ENCODE measurements around the gene C16orf82. TPM values are rescaled to one million over a fixed set of nuclear protein-coding genes. Genes with fewer than 3 reads are reported as not detected.

C16orf82 gene
- polyA plus RNA-seq, 1 of the 3 experiments (the other 2 are of a cell fraction): not detected

- Histone ChIP-seq H3K4me2 (no peak overlapping the region), H3K9ac (no peak overlapping the region), H3K27ac (ENCODE audit: low read depth in 2 of 2, low read length in 1 of 2) (no peak overlapping the region), H3K27me3 (ENCODE audit: insufficient read depth) (no peaks in the 10 kb centered on the region; the same call in 1 of the 2 replicates), H3K9me2 (no peaks in the 10 kb centered on the region), H3K4me3 (ENCODE audit: low read depth in 2 of 2, low read length in 1 of 2) (no peak overlapping the region), H4K20me1 (ENCODE audit: insufficient read depth) (no peaks in the 10 kb centered on the region), H3K9me3 (no peaks in the 10 kb centered on the region), H2AFZ (ENCODE audit: low read depth) (no peak overlapping the region), H3K79me2 (ENCODE audit: insufficient read depth) (no peaks in the 10 kb centered on the region), H3K36me3 (replicated peaks in 1 of 2; ENCODE audit: control insufficient read depth in 1 of 2, insufficient read depth in 2 of 2, low read length in 1 of 2) (no peaks in the 10 kb centered on the region), H3K4me1 (ENCODE audit: control insufficient read depth in 1 of 2, insufficient read depth in 2 of 2, low read depth in 1 of 2, low read length in 1 of 2) (peaks cover 0 to 7% of the 10 kb centered on the region in 2 experiments; a peak in 1 of 4 replicates), H3F3A (replicated peaks; ENCODE audit: insufficient read depth) (no peaks in the 10 kb centered on the region)
- no peak for TF ChIP-seq GABPA (IDR thresholded peaks at IDR 0.05; ENCODE audit: low read depth)
- TF ChIP-seq YY1 (IDR thresholded peaks at IDR 0.05; ENCODE audit: low read depth): no peak
- ChIA-PET CTCF (no interaction called here), POLR2A (no interaction called here)
- DNase-seq: no peak
- 68% methylated on average over 12 of the region's 13 CpGs for WGBS (ENCODE audit: low lambda C conversion rate)
These were observed 41.5 kb downstream of the C16orf82 start for GRCh38 chr16:27108051-27108770.

- Histone ChIP-seq H3K9me3 (no peaks in the 10 kb centered on the region), H3K79me2 (ENCODE audit: insufficient read depth) (no peaks in the 10 kb centered on the region), H3K4me3 (ENCODE audit: low read depth in 2 of 2, low read length in 1 of 2) (peak overlapping the region; percentile 37 to 60; a peak in 3 of 4 replicates), H3K4me2 (peak overlapping the region; percentile 72), H3K27me3 (ENCODE audit: insufficient read depth) (no peaks in the 10 kb centered on the region; the same call in 1 of the 2 replicates), H3K9me2 (no peaks in the 10 kb centered on the region), H4K20me1 (ENCODE audit: insufficient read depth) (no peaks in the 10 kb centered on the region), H3F3A (replicated peaks; ENCODE audit: insufficient read depth) (no peaks in the 10 kb centered on the region), H3K36me3 (replicated peaks in 1 of 2; ENCODE audit: control insufficient read depth in 1 of 2, insufficient read depth in 2 of 2, low read length in 1 of 2) (no peaks in the 10 kb centered on the region), H3K9ac (no peak overlapping the region), H2AFZ (ENCODE audit: low read depth) (no peak overlapping the region), H3K27ac (ENCODE audit: low read depth in 2 of 2, low read length in 1 of 2) (no peak overlapping the region), H3K4me1 (ENCODE audit: control insufficient read depth in 1 of 2, insufficient read depth in 2 of 2, low read depth in 1 of 2, low read length in 1 of 2) (peaks cover 0 to 7% of the 10 kb centered on the region in 2 experiments; a peak in 1 of 4 replicates)
- ChIA-PET CTCF (interaction anchor here (0.6 to 2.6 kb wide), 32 partner anchors 8 to 1875 kb away, joined by 3 to 15 read pairs (median 4); no protein-coding TSS in a partner anchor), POLR2A (interaction anchor here (1.3 kb wide), 1 partner anchor 113 kb away, joined by 4 read pairs; no protein-coding TSS in a partner anchor)
- WGBS (ENCODE audit: low lambda C conversion rate): 59% methylated on average over 17 of the region's 17 CpGs
- no peak for TF ChIP-seq EP300 (IDR thresholded peaks at IDR 0.05; ENCODE audit: borderline replicate concordance in 1 of 2, low read depth in 1 of 2, low read length in 1 of 2)
- no peak for TF ChIP-seq CHD2 (IDR thresholded peaks at IDR 0.05; ENCODE audit: low read length, partially characterized antibody)
- TF ChIP-seq TEAD4 (IDR thresholded peaks at IDR 0.05; ENCODE audit: borderline replicate concordance, insufficient read depth): no peak
- TF ChIP-seq RAD21 (IDR thresholded peaks at IDR 0.05; ENCODE audit: low read length): no peak
- DNase-seq: no peak
These were observed 42.3 kb downstream of the C16orf82 start for GRCh38 chr16:27108826-27109665.
